LNCAP (cell line): ENCODE results near the gene MARCHF10.

Experiments
- CTCF ChIP-seq: fragments of 450-650 bp; IDR thresholded peaks from 2 replicates; pipeline ENCODE4 v1.5.1; 2017; ENCODE audit warnings: mild to moderate bottlenecking

Gene MARCHF10

GRCh38 chr17:62823111-62823893 is 15.2 kb upstream of the MARCHF10 start:
- TF ChIP-seq CTCF: no peak

- TF ChIP-seq CTCF: no peak
These were observed 14.2 kb upstream of the MARCHF10 start for GRCh38 chr17:62822080-62822904.

GRCh38 chr17:62821189-62822079 is 13.3 kb upstream of the MARCHF10 start:
- TF ChIP-seq CTCF: no peak

GRCh38 chr17:62819511-62820221 is 11.6 kb upstream of the MARCHF10 start:
- TF ChIP-seq CTCF: no peak

GRCh38 chr17:62818526-62818925 is 10.4 kb upstream of the MARCHF10 start:
- no peak for TF ChIP-seq CTCF

GRCh38 chr17:62816282-62816839 is 8.2 kb upstream of the MARCHF10 start:
- no peak for TF ChIP-seq CTCF
